GM12872 (cell line): ENCODE measurements around the gene ARL8A.

Experiments
- CTCF ChIP-seq: IDR thresholded peaks from 3 replicates; pipeline ENCODE4 v1.5.1; 2011; ENCODE audit warnings: low read depth, mild to moderate bottlenecking, low read length, moderate library complexity; ENCODE audit not compliant: insufficient read depth

The ARL8A gene

GRCh38 chr1:202162418-202163280 lies 18.1 kb upstream of the ARL8A start:
- no peak for TF ChIP-seq CTCF

- no peak for TF ChIP-seq CTCF
Observed at GRCh38 chr1:202162047-202162417, 17.5 kb upstream of the ARL8A start.

- TF ChIP-seq CTCF: no peak
Observed at GRCh38 chr1:202161151-202162046, 16.9 kb upstream of the ARL8A start.

GRCh38 chr1:202160377-202160940 lies 15.9 kb upstream of the ARL8A start, which contains the start of gene PTPN7:
PTPN7 (minus strand) TSS chr1:202160602; CDS start chr1:202159402, 1,200 bp downstream.
- TF ChIP-seq CTCF: peak; percentile 82

GRCh38 chr1:202159534-202160371 lies 15.2 kb upstream of the ARL8A start:
- TF ChIP-seq CTCF: no peak

- peak; percentile 71 for TF ChIP-seq CTCF
Observed at GRCh38 chr1:202158810-202159533, 14.4 kb upstream of the ARL8A start.
